HTERT RPE-1 (cell line): ENCODE results near the gene NEURL1.

Experiments used
- in situ Hi-C: fragments of 300-500 bp; cut with MboI; formaldehyde crosslinking; loops from 4 replicates; pipeline ENCODE4 v1.14.3; 2020; ENCODE audit warnings: low sequenced_read_pairs

Gene NEURL1, protein sequence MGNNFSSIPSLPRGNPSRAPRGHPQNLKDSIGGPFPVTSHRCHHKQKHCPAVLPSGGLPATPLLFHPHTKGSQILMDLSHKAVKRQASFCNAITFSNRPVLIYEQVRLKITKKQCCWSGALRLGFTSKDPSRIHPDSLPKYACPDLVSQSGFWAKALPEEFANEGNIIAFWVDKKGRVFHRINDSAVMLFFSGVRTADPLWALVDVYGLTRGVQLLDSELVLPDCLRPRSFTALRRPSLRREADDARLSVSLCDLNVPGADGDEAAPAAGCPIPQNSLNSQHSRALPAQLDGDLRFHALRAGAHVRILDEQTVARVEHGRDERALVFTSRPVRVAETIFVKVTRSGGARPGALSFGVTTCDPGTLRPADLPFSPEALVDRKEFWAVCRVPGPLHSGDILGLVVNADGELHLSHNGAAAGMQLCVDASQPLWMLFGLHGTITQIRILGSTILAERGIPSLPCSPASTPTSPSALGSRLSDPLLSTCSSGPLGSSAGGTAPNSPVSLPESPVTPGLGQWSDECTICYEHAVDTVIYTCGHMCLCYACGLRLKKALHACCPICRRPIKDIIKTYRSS

GRCh38 chr10:103493362-103493915 lies at the start of gene NEURL1:
NEURL1 (plus strand) TSS chr10:103493705; CDS start chr10:103494388, 683 bp downstream.
- in situ Hi-C loops = no loop called here

DNA sequence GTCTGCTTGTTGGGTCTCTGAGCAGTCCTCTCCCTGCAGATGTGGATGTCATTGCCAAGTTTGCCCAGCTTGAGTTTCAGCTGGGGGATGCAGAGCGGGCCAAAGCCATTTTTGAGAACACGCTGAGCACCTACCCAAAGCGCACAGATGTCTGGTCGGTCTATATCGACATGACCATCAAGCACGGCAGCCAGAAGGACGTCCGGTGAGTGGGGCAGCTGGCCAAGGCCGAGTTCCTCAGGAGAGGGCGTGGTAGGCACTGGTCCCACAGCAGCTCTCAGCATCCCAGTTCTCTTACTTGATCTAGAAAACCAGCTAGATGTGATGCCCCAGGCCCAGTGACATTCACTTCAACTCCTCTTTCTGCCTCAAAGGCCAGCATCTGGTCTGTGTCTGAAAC lies 49.0 kb upstream of the NEURL1 start:
- in situ Hi-C loops = no loop called here

GRCh38 chr10:103445366-103445765 lies 48.1 kb upstream of the NEURL1 start:
- in situ Hi-C loops = no loop called here

GRCh38 chr10:103445767-103446567 lies 47.5 kb upstream of the NEURL1 start:
- in situ Hi-C loops = no loop called here

- in situ Hi-C loops = no loop called here
These were observed 46.3 kb upstream of the NEURL1 start for GRCh38 chr10:103447187-103447586.

DNA sequence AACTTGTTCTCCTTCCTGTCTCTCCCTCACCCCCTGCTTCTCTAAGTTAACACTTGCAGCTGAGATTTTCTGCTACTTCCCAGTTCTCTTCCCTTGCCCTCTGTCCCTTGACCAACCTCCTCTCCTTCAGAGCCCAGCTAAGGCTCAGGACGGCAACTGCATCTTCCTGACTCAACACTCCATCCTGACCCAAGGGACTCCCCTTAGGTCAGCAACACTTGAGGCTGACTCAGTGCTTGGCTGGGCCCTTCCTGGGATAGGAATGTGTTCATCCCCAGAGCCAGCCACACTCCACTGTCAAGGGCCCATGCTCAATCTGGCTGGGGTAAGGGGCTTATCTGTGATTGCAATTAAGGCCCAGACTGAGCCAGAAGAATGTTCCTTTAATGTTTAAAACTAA lies 44.8 kb upstream of the NEURL1 start:
- in situ Hi-C loops = no loop called here

DNA sequence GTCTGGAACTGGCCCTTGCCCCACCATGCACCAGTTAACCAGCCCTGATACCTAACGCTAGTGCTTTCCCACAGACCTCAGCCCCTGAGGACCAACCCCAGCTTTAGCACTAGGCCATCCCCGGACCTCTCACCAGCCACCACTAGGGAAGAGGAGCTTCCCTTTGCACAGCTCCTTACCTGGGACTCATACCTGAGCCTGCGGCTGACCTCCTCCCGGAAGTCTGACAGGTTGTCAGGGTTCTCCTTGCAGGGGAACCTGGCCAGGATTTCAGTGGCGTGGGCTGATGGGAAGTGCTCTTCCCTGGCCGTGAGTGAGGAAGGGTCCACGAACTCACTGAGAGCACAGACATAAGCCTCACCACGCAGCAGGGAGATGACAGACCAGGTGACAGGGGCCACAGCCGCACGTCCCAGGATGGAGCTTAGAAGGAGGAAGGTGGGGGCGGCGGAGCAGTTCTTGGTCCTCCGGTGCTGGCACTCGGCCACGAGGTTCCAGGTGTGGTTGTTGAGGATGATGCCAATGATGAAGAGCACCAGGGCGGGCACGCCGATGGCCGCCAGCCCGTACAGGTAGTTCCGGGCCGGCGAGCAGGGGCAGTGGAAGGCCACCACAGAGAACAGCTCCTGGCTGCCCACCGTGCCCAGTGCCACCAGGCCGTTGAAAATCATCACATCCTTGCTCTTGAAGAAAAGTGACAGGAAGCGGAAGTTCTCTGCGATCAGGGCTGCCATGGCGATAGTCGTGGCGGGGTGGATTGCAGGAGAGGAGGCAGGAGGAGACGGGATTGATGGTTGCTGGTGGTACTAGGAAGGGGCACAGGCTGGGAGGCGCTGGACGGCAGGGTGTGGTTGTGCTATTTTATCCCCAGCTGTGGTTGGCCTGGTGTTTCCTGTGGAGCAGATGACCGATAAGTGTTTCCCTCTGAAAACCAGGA lies 44.0 kb upstream of the NEURL1 start:
- in situ Hi-C loops = no loop called here

- in situ Hi-C loops = no loop called here
These were observed 43.3 kb upstream of the NEURL1 start for GRCh38 chr10:103450201-103450695.

- in situ Hi-C loops = no loop called here
These were observed 42.3 kb upstream of the NEURL1 start for GRCh38 chr10:103451091-103451813.

DNA sequence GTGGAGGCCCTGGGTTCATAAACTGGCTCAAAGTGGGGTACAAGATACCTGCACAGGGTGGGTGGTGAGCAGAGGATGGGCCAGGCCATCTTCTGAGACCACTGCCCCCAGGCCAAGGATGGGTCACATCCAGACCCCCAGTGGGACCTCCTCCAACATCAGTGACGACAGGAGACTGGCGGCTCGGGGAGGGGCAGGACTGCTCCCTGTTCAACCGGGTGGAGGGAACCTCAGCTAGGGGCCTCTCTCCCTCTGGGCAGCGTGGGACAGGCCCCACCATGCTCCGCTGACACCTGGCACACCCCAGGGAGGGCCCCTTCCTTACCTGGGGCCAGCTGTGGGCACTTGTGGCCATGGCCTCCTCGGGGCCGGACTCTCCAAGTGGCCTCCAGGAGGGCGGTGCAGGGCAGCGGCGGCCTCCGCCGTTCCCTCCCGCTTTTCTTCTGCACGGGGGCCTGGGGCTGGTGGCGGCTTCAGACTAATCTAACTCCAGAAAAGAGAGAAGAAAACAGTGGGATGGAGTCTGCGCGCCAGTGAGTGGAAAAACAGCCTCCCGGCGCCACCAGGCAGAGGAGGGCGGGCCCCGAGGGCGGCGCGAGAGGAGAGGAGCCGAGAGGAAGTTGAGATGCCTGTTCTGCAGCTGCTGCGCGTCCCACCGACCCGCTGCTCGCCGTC lies 41.5 kb upstream of the NEURL1 start, which contains the start of gene CALHM2:
Gene CALHM2, minus strand, starts transcription at position 540 of the 675 bp plus-strand sequence. CDS start 2,429 bp downstream, outside the sequence.
- in situ Hi-C loops = no loop called here

DNA sequence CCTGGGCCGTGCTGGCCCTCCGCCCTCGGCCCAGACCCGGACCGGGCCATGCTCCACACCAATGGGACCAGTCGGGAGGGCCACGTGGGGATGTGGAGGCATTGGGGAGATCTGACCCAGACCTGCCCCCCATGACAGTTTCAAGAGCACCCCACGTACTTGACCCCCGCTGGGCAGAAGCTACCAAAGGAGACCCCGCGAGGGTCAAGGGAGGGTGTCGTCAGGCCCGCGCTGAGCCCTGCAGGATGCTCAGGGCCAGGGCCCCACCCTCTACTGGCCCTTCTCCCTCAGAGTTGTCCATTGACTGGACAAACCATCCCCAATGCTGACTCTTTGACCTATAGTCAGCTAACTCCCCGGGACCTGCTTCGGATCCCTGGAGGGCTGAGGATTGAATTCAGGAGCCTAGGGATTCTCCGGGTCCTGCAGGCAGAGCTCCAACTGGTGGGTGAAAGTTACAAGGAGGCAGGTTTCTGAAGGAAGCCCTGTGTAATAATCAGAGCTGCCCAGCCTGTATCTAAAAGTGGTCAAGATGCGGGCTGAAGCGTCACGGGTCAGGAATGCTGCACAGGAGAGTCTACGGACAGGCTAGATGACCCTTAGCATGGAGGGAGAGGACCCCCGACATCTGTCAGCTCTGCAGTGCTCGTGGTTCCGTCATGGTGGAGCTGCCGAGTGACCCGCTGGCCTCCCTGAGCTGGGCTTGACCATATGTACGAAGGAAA lies 40.8 kb upstream of the NEURL1 start:
- in situ Hi-C loops = no loop called here

- in situ Hi-C loops = no loop called here
These were observed 39.5 kb upstream of the NEURL1 start for GRCh38 chr10:103454026-103454425.

- in situ Hi-C loops = no loop called here
These were observed 38.3 kb upstream of the NEURL1 start for GRCh38 chr10:103455235-103455634.

GRCh38 chr10:103456074-103456660 lies 37.3 kb upstream of the NEURL1 start:
- in situ Hi-C loops = no loop called here

DNA sequence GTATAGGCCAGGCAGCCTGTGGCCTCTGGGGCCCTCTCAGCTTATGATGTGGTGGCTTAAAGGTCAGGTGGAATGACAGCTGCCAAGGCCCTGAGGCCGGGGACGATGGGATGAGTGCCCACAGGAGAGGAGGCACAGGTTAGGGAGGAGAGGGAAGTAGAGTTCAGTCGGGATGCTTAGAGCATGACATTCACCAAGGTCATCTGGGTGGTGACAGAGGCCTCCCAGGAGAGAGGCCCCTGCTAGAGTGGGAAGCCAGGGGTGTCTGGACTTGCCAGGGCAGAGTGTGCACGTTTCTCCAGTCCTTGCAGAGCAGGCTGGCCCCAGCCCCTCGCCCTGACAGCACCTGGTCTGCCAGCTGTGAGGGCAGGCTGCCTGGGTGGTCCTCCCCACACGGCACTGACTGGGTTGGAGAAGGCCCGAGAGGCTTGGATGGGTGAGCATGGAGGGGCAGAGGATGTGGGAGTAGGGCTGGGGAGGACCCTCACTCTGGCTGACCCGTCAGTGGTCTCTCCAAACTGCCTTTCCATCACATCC lies 36.3 kb upstream of the NEURL1 start:
- in situ Hi-C loops = no loop called here

DNA sequence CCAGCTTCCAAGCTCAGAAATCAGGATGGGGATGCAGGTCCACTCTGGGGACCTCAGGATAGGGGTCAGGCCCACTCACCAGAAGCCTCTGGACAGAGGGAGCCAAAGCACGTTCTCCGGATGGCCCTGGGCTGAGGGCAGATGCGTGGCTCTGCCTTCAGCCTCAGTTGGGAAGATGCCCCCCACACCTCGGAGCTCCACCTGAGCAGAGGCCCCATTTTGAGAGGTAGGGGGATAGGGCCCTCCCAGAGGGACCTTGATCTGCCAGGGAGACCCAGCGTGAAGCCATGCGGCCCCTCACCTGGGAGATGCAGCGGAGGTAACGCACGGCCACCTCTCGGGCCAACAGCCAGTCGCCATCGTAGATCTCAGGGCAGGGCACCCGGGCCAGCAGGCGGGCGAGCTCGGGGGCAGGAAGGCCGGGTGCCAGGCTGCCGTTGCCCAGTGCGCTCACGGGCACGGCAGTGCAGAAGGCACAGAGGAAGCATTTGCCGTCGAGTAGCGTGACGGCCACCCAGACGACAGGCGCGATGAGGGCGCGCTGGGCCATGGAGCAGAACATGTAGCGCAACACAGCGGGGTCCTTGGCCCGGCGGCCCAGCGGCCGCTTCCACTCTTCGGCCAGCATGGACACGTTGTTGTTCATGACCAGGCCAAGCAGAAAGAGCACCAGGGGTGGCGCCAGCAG lies 35.5 kb upstream of the NEURL1 start:
- in situ Hi-C loops = no loop called here

GRCh38 chr10:103458720-103459119 lies 34.8 kb upstream of the NEURL1 start, which contains the start of gene CALHM1:
CALHM1 (minus strand) TSS chr10:103458900; CDS start chr10:103458751, 149 bp downstream.
- in situ Hi-C loops = no loop called here
